Epithelial cell of prostate (primary cell): ENCODE results near the gene RPL5.

Source experiments
- DNase-seq: peaks from one replicate; pipeline ENCODE4 v3.0.0-alpha.2; 2011; ENCODE audit warnings: low read depth, low spot score
- H3K27ac ChIP-seq: fragments of 450-650 bp; 2 replicates; pipeline ENCODE4 v1.5.1; 2017; ENCODE audit warnings: mild to moderate bottlenecking

The RPL5 gene

DNA sequence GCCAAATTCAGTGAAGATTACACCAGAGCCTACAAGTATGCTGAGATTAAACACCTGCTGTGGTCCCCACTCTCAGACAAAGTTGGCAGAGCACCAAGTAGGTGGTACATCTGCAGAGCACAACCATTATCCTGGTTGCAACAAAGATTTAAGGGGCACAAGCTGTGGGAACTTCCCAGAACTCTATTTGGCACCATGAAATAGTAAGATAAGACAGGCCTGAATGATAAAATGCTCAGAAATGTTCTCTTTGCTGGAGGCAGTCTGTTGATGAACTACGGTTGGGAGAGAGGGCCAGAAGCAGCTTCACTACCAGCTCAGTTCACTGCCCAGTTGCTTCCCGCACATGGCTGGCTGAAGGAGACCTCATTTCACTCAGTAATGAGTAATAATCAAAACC is 19.9 kb downstream of the RPL5 start:
- no peak overlapping the region for H3K27ac ChIP-seq
- no peak for DNase-seq

GRCh38 chr1:92853299-92853698 is 21.5 kb downstream of the RPL5 start:
- DNase-seq, result no peak
- no peak overlapping the region for H3K27ac ChIP-seq

DNA sequence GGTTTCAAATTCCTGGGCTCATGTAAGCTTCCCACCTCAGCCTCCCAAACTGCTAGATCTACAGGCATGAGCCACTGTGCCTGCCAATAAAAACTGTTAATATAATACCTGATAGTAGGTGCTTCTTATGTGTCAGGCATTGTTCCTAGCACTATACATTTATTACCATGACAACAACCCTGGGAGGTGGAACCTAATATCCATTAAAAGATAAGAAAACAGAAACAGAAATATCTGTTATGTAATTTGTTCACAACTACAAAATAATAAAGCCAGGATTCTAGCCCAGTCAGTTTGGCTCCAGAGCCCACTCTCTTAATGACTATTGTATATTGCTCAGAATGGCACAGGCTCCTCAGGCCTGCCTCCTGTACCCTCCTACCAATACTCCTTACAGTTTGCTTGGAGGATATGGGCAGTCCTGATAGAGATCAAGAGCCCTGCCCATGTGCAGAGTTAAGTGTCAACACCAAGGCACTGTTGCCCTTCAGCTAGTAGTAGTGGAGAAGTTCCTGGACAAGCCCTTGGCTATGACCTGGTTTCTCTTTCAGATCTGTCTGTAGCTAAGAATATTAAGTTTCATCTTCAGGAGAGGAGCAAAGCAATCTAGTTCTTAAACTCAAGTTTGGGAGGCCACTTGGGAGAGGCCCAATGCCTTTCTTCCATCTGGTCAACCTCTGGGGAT is 22.4 kb downstream of the RPL5 start:
- no peak overlapping the region for H3K27ac ChIP-seq
- DNase-seq, result no peak

- no peak for DNase-seq
- H3K27ac ChIP-seq, result no peak overlapping the region
Measured at GRCh38 chr1:92855236-92855635, 23.4 kb downstream of the RPL5 start.

DNA sequence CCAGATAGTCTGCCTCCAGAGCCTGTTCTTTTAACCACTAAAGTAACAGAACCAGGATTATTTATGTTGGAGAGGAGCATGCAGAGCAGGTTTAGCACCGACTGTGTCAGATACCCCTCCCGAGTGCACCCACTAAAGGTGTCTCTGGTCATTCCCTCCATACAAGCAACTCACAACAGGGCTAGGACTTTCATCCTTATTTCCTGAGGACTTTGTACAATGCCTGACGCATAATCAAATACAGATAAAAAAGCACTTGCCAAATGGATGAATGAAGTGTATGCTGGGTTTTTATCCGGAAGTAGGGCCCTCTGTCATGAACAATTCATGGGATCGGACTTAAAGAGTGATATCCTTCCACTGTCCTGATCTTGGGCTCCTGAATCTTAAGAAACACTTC is 26.0 kb downstream of the RPL5 start:
- DNase-seq, result no peak
- H3K27ac ChIP-seq, result no peak overlapping the region

DNA sequence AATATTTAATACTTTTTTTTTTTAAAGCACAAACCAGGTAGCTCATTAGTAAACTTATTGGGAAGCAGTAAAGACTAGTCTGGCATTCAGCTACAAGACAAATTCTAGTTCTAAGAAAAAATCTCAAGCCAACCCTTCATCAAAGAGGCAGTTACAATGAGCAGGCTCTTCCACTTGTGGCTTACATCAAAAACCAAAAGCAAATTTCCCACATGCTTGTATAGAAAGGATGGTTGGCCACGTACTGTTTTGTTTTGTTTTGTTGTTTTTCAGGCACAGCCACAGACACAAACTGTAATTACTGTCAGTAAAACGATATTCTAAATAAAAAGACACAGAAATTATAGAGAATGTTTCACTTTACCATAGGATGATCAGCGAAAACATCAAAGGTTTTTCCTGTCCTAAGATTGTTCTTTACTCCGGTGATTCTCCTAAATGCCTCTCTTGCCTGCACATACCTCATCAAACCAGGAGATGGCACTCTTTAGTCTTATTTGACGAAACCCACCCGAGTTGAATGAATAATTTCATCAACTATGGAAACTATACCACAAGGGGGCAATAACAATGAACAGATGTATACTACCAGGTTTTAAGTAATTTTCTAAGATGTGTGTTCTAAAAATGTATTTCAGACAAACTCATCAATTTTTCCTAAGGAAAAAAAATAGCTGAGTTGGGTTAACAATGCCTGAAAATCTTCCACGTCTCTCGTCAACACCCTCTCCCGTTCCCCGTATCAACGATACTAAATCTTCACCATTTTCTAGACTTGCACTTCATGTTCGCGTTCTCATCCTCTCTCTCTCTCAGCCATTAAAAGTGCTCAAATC is 26.9 kb downstream of the RPL5 start:
- DNase-seq, result peak; percentile 16
- no peak overlapping the region for H3K27ac ChIP-seq

DNA sequence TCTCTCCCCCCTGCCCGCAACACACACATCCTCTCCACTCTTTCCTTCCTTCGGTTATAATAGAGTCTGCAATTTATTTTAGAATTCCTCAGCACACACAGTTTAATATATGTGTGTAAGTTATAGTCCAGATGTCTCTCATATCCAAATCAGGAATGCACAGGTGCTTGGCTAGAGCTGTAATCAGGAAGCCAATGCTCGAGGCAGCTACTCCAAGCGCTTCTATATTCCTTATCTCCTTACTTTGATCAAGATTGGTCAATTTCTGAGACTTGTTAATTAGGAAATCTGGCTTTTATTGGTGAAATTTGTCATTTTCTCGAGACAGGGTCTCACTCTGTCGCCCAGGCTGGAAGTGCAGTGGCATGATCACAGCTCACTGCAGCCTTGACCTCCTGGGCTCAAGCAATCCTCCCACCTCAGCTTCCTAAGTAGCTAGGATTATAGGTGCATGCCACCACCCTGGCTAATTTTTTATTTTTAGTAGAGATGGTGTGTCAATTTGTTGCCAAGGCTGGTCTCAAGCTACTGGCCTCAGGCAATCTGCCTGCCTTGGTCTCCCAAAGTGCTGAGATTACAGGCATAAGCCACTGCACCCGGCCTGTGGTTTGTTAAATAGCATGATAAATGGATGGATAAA is 27.7 kb downstream of the RPL5 start:
- DNase-seq, result no peak
- H3K27ac ChIP-seq, result no peak overlapping the region

DNA sequence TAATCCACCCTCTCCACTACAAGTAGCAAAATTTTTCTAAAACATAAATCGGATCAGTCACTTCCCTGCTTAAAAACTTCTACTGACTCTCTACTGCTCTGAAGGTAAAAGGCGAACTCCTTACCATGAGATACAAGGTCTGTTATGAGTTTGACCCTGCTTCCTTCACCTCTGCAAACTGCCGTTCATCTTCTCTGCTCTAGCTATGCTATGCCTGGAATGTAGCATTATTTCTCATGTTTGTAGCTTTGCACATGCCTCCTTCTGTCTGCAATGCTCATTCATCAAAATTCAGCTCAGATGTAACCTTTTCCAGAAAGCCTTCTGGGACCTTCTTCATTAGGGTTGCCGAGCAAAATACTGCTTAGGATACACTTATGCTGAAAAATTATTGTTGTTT is 30.8 kb downstream of the RPL5 start:
- no peak overlapping the region for H3K27ac ChIP-seq
- no peak for DNase-seq

- no peak for DNase-seq
- no peak overlapping the region for H3K27ac ChIP-seq
Measured at GRCh38 chr1:92864131-92864530, 32.3 kb downstream of the RPL5 start.

DNA sequence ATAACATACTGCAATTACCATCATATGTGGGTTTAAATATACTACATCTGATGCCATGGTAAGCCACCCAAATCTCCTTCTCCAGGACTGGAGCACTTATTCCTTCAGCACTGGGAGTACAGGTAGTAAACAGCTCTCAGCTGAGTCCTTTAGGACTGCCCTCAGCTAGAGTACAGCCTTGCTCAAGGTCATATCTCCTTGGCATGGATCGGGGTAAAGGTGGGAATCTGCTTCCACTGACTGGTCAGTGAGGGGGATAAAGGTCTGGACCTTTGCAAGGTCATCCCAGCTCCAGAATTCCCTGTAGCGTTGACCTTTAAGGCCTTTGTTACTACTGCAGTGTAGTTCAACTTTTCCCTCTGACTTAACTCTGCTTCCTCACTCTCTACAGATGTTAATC is 38.8 kb downstream of the RPL5 start:
- DNase-seq, result no peak
- H3K27ac ChIP-seq, result no peak overlapping the region

- no peak for DNase-seq
- H3K27ac ChIP-seq, result no peak overlapping the region
Measured at GRCh38 chr1:92872719-92873118, 40.9 kb downstream of the RPL5 start.

GRCh38 chr1:92874987-92875386 is 43.1 kb downstream of the RPL5 start:
- DNase-seq, result no peak
- H3K27ac ChIP-seq, result no peak overlapping the region

- H3K27ac ChIP-seq, result no peak overlapping the region
- DNase-seq, result no peak
Measured at GRCh38 chr1:92876351-92876750, 44.5 kb downstream of the RPL5 start.

DNA sequence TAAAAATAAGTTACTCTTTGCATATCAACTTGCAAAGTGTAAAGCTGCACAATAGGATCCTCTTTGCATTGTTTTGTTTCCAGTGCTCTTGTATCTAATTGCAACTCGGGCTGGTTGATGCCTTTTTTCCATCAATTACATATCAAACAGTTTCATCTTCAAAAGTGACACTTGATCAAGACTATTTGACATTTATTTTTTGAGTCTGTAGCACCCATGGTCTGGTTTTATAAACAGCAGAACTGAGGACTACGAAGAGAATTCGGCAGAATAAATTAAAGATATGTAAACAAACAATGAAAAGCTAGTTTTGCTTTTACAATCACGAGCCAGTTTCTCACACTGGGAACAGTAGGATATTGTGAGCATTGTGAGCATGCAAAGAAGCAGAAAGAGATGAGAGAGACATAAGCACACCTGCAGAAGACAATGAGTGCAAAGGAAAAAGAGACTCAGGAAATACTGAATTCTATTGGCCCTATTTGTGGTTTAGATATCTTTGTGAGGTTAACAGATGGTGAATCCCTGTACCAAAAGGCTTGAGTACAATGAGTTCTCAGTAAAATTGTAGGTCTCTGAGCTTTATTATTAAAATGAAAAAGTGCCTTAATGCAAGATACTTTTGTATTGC is 45.4 kb downstream of the RPL5 start:
- no peak for DNase-seq
- H3K27ac ChIP-seq, result no peak overlapping the region

DNA sequence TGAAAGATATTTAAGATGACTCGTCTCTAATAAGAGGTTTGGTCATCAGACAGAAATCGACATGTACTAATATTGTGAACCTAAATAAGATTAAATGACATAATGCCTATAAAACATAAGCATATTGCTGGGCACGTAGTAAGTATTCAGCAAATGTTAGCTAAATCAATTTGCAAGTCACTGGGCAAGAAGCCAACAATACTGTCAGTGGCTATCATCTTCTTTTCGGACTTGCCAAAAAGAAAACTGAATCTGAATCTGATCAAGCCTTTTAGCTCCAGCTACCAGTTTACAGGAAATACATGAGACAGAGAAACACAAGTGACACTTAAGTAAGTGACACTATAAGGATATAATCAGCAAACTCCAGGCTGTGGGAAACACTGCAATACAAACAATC is 46.0 kb downstream of the RPL5 start:
- DNase-seq, result no peak
- H3K27ac ChIP-seq, result no peak overlapping the region

DNA sequence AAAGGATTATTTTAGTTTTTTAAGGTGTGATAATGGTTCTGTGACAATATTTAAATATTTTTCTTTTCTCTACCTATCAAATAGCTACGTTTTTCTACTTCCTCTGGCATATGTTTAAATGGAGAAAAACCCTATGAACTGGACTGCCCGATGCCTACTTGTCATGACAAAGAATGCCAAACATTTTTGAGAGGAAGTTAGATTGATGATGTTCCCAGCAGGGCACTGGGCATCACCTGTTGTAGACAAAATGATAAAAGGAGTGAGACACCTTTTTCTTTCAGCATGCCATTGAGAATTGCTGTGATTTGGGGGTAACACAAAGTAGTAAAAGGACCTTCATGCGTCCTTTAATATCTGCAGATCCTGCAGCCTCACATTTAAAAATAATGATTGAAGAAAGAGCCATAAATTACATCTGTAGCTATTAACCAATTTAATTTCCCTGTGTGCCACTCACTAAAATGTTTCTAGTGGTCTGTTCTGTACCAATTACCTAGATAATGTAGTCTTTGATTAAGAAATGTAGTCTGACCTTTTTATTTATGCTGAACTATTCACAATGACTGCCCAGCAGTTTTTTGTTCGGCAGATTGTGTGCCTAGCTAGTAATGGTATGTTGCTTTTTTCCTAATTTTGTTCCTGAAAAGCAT is 47.6 kb downstream of the RPL5 start:
- DNase-seq, result no peak
- no peak overlapping the region for H3K27ac ChIP-seq

DNA sequence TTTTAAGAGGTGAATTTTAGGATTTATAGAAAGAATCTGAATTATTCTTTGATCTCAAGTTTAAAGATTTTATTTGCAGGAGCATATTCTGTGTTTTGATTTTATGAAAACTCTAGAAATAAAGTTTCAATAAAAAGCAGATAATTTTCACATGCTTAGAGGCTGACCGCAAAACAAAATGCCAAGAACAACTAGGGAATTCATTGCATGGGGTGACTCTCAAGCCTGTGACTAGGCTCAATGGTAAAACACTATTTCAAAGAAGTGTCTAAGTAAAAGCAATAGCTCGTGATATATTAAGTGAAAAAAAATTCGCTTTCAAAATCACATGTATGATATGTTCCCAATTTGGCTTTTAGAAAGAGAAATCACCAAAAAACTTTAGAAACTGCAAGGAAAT is 49.6 kb downstream of the RPL5 start:
- DNase-seq, result no peak
- H3K27ac ChIP-seq, result no peak overlapping the region

GRCh38 chr1:92882819-92883218 is 51.0 kb downstream of the RPL5 start:
- H3K27ac ChIP-seq, result peak overlapping the region; percentile 20
- no peak for DNase-seq

DNA sequence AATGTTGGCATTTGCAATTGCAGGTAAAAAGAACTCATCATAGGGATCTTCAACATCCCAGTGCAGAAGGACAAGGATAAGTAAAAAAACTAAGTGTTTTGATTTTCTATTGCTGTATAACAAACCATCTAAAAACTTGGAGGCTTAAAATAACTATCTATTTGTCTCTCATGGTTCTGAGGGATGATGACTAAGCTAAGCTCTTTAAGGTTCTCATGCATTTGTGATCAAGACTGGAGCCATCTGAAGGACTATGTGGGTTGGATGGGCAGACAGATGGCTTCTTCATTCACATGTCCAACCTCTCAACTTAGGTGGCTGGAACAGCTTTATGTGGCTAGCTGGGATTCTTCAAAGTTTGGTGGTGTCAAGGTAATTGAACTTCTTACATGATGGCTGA is 51.5 kb downstream of the RPL5 start:
- DNase-seq, result no peak
- peak overlapping the region; percentile 20 for H3K27ac ChIP-seq

DNA sequence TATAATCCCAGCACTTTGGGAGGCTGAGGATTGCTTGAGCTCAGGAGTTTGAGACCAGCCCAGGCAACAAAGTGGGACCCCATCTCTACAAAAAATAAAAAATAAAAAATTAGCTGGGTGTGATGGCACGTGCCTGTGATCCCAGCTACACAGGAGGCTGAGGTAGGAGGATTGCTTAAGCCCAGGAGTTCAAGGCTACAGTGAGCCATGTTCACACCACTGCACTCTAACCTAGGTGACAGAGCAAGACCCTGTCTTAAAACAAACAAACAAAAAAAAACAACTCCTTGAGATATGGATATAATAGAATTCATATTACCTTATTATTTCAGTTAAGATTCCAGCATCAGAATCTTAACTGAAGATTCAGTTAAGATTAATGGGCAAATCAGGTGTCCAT is 52.4 kb downstream of the RPL5 start:
- no peak overlapping the region for H3K27ac ChIP-seq
- DNase-seq, result no peak
